Testis (tissue), 3 donors: Measurements from ENCODE around the gene SLC6A9. TPM values are rescaled to one million over a fixed set of nuclear protein-coding genes. Genes with fewer than 3 reads are reported as not detected.

Experiments
- DNase-seq: peaks from one replicate; pipeline ENCODE4 v3.0.0-alpha.2; 2019
- H3K27ac ChIP-seq, 2 donors: fragments of 200-600 bp; sonication (generic); one replicate each; pipeline ENCODE4 v1.5.1; 2019
- H3K27me3 ChIP-seq: fragments of 200-600 bp; sonication (generic); one replicate; pipeline ENCODE4 v1.5.1; 2019
- H3K36me3 ChIP-seq: fragments of 200-600 bp; sonication (generic); one replicate; pipeline ENCODE4 v1.5.1; 2017; ENCODE audit warnings: low read depth; ENCODE audit errors: missing control alignments
- H3K4me1 ChIP-seq: fragments of 200-600 bp; sonication (generic); one replicate; pipeline ENCODE4 v1.5.1; 2019
- H3K4me3 ChIP-seq, 2 donors: fragments of 200-600 bp; sonication (generic); one replicate each; pipeline ENCODE4 v1.5.1; 2017 to 2019
- H3K9me3 ChIP-seq: fragments of 200-600 bp; sonication (generic); one replicate; pipeline ENCODE4 v1.5.1; 2017
- POLR2A ChIP-seq: fragments of 450-650 bp; IDR thresholded peaks from one replicate; pipeline ENCODE4 v1.6.1; 2017; ENCODE audit warnings: antibody characterized with exemption, mild to moderate bottlenecking, moderate library complexity
- WGBS, 2 donors: methylation state at CpG; one replicate each; pipeline ENCODE4 v1.1.5; 2018; 5-methylcytosine and 5-hydroxymethylcytosine counted together
- intact Hi-C: fragments of 100-400 bp; cut with DNase I; formaldehyde crosslinking; loops from one replicate; pipeline ENCODE4 v1.15.1; 2023; ENCODE audit warnings: low total_unique reads
- polyA plus RNA-seq: library from polyadenylated mRNA; stranded (reverse); fragments of 350-450 nt; fragmentation: Illumina TruSeq; extraction: RNeasy Lipid Tissue Mini Kit (QIAGEN cat#74804); gene quantifications from one replicate; pipeline ENCODE4 v1.2.3, GENCODE V29; 2014; ENCODE audit warnings: low read depth, low replicate concordance; ENCODE audit not compliant: insufficient read depth
- total RNA-seq, 2 donors: library from RNA; depleted of rRNA; stranded (reverse); fragments of >200 nt; gene quantifications; one replicate each; pipeline ENCODE4 v1.2.3, GENCODE V29; 2016
- TF ChIP-seq, protein P1 (sequence below), 3 experiments: fragments of 450-650 bp in 2 of 3; fragments of 200-600 bp in 1 of 3; sonication (generic) in 1 of 3; IDR thresholded peaks; one replicate each; pipeline ENCODE4 v1.5.1; 2016 to 2019; ENCODE audit warnings: antibody characterized with exemption in 3 of 3, mild to moderate bottlenecking in 2 of 3, moderate library complexity in 1 of 3

Gene SLC6A9
- total and polyA plus RNA-seq, 3 donors from 2014 or later = 1.2 to 2.3 (median 1.7) TPM

DNA sequence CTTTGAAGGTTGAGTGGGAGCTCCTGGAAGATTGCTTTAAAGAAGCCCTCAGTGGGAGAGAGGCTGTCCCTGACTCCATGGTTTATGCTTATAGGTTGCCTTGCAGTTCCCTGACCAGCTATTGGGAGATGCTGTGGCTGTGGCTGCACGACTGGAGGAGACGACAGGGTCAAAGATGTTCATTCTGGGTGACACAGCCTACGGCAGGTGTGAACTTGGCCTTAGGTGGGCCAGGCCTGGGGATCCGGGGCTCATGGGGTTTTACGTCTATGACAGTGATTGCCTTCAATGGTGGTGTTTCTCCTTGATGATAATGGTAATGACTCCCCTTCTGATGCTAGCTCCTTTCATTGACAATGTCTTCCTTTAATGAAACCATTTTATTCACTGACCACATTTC is 60.8 kb downstream of the SLC6A9 start:
- no peak for DNase-seq
- intact Hi-C loops = no loop called here
- Histone ChIP-seq H3K27ac (no peak overlapping the region), H3K4me3 (peak overlapping the region; percentile 75), H3K27me3 (no peaks in the 10 kb centered on the region), H3K36me3 (no peaks in the 10 kb centered on the region), H3K4me1 (peaks cover 13% of the 10 kb centered on the region), H3K9me3 (no peaks in the 10 kb centered on the region)
- TF ChIP-seq POLR2A = no peak
- TF ChIP-seq, protein P1, sequence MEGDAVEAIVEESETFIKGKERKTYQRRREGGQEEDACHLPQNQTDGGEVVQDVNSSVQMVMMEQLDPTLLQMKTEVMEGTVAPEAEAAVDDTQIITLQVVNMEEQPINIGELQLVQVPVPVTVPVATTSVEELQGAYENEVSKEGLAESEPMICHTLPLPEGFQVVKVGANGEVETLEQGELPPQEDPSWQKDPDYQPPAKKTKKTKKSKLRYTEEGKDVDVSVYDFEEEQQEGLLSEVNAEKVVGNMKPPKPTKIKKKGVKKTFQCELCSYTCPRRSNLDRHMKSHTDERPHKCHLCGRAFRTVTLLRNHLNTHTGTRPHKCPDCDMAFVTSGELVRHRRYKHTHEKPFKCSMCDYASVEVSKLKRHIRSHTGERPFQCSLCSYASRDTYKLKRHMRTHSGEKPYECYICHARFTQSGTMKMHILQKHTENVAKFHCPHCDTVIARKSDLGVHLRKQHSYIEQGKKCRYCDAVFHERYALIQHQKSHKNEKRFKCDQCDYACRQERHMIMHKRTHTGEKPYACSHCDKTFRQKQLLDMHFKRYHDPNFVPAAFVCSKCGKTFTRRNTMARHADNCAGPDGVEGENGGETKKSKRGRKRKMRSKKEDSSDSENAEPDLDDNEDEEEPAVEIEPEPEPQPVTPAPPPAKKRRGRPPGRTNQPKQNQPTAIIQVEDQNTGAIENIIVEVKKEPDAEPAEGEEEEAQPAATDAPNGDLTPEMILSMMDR (IDR thresholded peaks at IDR 0.05) = no peak
- 47 to 51% methylated on average over 4 to 5 of the region's 5 CpGs for WGBS, 2 donors

DNA sequence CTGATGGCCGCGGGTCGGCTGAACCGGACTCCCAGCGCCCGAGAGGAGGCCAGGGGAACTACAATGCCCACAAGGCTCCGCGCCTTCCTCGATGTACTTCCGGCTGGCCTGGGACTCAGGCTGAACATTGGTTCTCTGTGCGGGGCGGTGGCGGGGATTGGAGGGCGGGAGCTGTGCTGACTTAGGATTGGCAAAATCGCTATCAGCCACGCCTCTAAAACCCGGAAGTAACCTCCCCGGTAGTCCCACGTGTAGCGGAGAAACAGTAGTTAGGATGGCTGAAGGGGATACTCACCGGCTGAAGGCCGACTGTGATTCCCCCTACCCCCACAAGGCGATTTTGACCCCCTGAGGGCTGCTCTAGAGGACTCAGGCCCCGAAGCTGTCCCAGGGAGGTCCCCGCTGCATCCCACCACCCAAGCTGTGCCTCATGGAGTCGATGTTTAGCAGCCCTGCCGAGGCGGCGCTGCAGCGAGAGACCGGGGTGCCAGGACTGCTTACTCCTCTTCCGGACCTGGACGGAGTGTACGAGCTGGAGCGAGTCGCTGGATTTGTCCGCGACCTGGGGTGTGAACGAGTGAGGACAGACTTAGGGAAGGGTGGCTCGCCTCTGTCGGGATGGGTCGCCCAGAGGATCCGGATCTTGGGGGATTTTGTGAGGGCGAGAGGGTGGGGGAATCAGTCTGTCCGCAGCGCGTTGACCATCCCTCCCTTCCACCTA is 61.4 kb downstream of the SLC6A9 start, which contains the start of gene DPH2:
TSS of gene DPH2 (plus strand) at position 265 of the 721 bp plus-strand sequence. CDS start at position 431, 166 bp downstream.
- intact Hi-C loops = no loop called here
- TF ChIP-seq, protein P1 (IDR thresholded peaks at IDR 0.05) = peak in 2 of 3 experiments; percentile 12 to 23
- no peak for TF ChIP-seq POLR2A
- 0 to 1% methylated on average over 18 to 47 of the region's 47 CpGs for WGBS, 2 donors
- H3K36me3 ChIP-seq = no peaks in the 10 kb centered on the region
- peak within 1 kb of the TSS; percentile 75 for H3K4me3 ChIP-seq
- no peaks in the 10 kb centered on the region for H3K9me3 ChIP-seq
- H3K4me1 ChIP-seq = peaks cover 13% of the 10 kb centered on the region
- H3K27me3 ChIP-seq = no peaks in the 10 kb centered on the region
- H3K27ac ChIP-seq = no peak within 1 kb of the TSS
- DNase-seq = peak; percentile 99

DNA sequence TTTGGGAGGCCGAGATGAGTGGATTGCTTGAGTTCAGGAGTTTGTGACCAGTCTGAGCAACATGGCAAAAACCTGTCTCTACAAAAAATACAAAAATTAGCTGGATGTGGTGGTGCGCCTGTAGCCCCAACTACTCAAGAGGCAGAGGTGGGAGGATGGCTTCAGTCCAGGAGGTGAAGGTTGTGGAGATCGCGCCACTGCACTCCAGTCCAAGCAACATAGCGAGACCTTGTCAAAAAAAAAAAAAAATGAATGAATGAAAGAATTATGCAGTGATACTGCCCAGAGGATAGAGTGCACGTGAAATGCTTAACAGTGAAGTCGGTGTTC is 61.9 kb downstream of the SLC6A9 start:
- intact Hi-C loops = no loop called here
- Histone ChIP-seq H3K9me3 (no peaks in the 10 kb centered on the region), H3K4me1 (peaks cover 13% of the 10 kb centered on the region), H3K36me3 (no peaks in the 10 kb centered on the region), H3K27me3 (no peaks in the 10 kb centered on the region), H3K27ac (no peak overlapping the region), H3K4me3 (peak overlapping the region; percentile 75)
- no peak for DNase-seq
- WGBS, 2 donors = 29 to 32% methylated on average over 7 of the region's 7 CpGs
- TF ChIP-seq, protein P1 (IDR thresholded peaks at IDR 0.05) = no peak
- no peak for TF ChIP-seq POLR2A

DNA sequence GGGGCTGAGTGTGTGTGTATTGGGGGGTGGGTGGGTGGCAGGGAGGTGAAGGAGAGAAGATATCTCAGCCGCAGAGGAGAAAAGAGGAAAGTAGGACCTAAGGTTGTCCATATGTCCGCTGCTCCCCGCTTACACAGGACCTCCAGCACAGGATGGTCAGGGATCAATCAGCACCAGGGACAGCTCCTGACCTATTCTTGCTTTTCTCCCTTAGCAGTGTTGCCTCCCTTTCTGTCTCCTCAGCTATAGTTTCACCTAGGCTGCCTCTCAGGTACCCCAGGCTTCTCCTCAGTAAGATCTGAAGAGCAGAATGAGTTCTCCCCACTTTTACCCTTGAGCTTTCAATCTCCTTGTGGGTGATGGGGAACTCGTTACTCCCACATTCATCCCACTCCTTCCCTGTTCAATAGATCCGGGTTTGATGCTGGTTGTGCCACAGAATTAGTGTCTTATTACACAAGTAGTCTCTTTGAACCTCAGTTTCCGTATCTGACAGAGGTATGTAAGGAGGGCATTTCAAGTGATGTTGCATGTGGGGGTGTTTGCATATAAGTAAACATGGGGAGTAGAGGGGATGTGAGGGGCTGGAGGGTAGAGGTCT is 62.8 kb downstream of the SLC6A9 start:
- peaks cover 8% of the 10 kb centered on the region for H3K4me1 ChIP-seq
- no peaks in the 10 kb centered on the region for H3K36me3 ChIP-seq
- no peak overlapping the region for H3K4me3 ChIP-seq
- WGBS, 2 donors = 71 to 75% methylated on average over 6 of the region's 6 CpGs
- no peak for TF ChIP-seq POLR2A
- TF ChIP-seq, protein P1 (IDR thresholded peaks at IDR 0.05) = no peak
- peak; percentile 56 for DNase-seq
- intact Hi-C loops = no loop called here
- H3K27ac ChIP-seq = no peak overlapping the region
- no peaks in the 10 kb centered on the region for H3K9me3 ChIP-seq
- no peaks in the 10 kb centered on the region for H3K27me3 ChIP-seq
